Right ventricle myocardium superior (tissue), 1 donor: ENCODE results near the gene LMO7. TPM values are rescaled to one million over a fixed set of nuclear protein-coding genes. Genes with fewer than 3 reads are reported as not detected.

Source experiments
- ATAC-seq: fragments of 200-7000 bp; cut with Tn5 transposase; one replicate; pipeline ENCODE4 v1.9.1; 2020; ENCODE audit warnings: mild to moderate bottlenecking; ENCODE audit not compliant: poor library complexity
- DNase-seq: peaks from one replicate; pipeline ENCODE4 v3.0.0-alpha.2; 2020
- intact Hi-C: fragments of 100-400 bp; cut with DNase I; formaldehyde crosslinking; loops from one replicate; pipeline ENCODE4 v1.11.2; 2022
- total RNA-seq: library from RNA; stranded (reverse); fragmentation: NEBNext Ultra II Directional; extraction: Animal tissue kit (Norgen Biotek cat#: 25700); gene quantifications from one replicate; pipeline ENCODE4 v1.2.1, GENCODE V29; 2021
- donor health status: DM: no; HTN: yes; CAD: no; lungs with severe emphysema.

Gene LMO7
- total RNA-seq, 1 donor from 2014 or later = 440 TPM

- peak; percentile 37 for ATAC-seq
- intact Hi-C loops = loop anchor here (5.0 kb wide), 1 partner anchor 44 kb away; no protein-coding TSS in a partner anchor
- no peak for DNase-seq
These were observed 170.0 kb downstream of the LMO7 start for GRCh38 chr13:75806117-75806516.

DNA sequence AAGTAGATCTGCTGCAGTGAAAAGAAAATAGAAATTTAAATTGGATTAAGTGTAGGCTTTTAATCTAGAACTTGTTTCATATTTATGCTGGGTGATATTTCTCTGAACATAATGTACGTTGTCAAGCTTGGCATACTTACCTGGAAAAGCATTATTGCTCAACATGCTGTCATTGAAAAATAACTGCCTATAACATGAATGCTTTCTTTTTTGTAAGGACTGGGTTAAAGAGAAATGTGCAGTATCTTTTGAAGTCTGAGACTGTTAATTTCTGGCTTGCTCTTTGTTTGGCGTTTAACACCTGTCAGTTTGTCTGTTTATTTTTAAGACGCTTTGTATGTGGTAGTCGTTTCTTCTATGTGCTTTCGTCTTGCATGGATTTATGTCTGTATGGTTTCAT, 175.2 kb downstream of the LMO7 start:
- DNase-seq = no peak
- ATAC-seq = no peak
- intact Hi-C loops = loop anchor here (10.0 kb wide), 1 partner anchor 117 kb away; no protein-coding TSS in a partner anchor

DNA sequence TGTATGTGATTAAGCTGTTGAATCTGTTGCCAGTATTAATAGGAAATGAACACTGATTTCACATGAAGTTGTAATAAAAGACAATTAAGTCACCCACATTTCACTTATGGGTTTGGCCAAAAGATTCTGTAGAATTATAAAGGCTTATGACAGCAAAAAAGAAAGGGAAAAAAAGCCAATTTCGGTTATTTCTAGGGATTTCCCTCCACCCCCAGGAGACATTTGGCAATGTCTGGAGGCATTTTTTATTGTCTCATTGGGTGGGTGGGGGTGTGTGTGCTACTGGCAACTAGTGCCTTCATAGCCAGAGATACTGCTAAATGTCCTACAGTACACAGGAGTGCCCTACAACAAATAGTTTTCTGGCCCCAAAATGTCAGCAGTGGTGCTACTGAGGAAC, 175.7 kb downstream of the LMO7 start:
- ATAC-seq (no peak), DNase-seq (no peak)
- intact Hi-C loops = loop anchor here (10.0 kb wide), 1 partner anchor 117 kb away; no protein-coding TSS in a partner anchor

- peak; percentile 66 for ATAC-seq
- intact Hi-C loops = loop anchor here (10.0 kb wide), 1 partner anchor 118 kb away; no protein-coding TSS in a partner anchor
- DNase-seq = no peak
These were observed 176.6 kb downstream of the LMO7 start for GRCh38 chr13:75812751-75813181.

DNA sequence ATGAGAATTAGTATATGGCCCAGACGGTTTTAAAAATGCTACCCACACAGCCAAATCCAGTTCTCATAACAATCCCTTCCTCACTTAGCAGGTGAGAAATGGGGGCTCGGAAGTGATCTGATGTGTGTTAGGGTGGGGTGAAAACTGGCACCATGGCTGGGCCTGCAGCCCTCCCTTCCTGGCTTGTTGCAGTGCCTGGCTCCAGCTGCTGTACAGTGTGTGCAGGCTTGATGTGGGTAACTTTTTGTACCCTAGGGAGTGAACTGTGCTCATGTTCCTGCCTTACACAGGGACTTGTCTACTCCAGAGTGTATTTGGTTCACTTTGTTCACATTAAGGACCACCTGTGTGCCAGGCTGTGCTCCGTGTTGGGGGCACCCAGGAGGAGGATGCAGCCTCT, 177.2 kb downstream of the LMO7 start:
- intact Hi-C loops = loop anchor here (10.0 kb wide), 1 partner anchor 119 kb away; no protein-coding TSS in a partner anchor
- peak; percentile 49 for DNase-seq
- peak; percentile 82 for ATAC-seq

DNA sequence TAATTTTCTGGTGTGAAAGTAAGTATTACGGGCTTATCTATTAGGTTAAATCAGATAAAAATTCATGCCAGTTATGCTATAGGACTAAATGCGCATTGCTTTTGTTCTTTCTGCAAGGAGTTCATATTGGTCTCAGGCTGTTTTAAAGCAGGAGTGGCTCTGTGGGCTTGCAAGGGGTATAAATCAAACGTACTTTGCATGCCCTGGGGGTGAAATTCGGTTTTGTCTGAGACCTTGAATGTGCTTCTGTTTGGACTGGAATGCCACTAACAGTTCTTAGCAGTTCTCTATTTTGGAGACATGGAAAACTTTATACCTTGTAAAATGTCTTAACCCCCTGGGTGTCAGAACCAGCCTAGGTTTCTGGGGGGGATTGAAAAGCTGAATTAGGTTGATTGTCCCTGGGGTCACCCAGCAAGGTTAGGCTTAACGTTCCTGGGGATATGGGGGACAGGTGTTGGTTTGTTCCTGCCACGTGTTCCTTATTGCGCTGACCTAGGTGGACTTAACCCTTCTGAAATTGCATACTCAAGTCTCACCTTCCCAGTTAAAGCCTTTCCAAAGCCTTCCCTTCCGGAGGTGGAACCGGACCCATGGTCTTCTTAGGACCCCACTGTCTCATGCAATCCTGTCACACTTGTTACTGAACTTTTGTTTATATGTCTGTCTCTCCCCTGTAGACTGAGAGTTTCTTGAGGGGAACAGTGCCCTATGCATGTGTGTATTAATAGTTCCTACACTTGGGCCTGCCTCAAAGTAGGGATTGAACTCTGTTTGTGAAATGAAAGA, 182.2 kb downstream of the LMO7 start:
- ATAC-seq = peak; percentile 14
- DNase-seq = no peak
- intact Hi-C loops = loop anchor here (10.0 kb wide), 1 partner anchor 124 kb away; no protein-coding TSS in a partner anchor

- ATAC-seq (no peak), DNase-seq (no peak)
- intact Hi-C loops = loop anchor here (10.0 kb wide), 1 partner anchor 124 kb away; no protein-coding TSS in a partner anchor
These were observed 182.8 kb downstream of the LMO7 start for GRCh38 chr13:75818968-75819225.

DNA sequence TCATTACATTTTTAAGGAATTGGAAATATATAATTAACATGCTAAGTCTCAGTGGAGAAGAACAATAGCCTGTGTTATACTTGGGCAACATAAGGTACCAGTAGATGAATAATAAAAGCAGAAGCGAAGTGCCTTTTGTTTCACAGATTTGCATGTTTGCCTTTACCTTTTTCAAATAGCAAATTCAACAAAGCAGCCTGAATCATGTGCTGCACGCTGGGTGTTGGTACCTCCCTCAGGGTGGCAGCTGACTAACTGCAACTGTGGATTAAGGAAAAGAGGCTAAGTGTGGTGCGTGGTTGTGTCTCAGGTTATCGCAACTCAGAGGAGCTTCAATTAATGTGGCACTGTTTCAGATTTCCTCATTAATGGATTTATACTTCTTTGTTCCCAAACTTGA, 189.0 kb downstream of the LMO7 start:
- DNase-seq = no peak
- no peak for ATAC-seq
- intact Hi-C loops = no loop called here

DNA sequence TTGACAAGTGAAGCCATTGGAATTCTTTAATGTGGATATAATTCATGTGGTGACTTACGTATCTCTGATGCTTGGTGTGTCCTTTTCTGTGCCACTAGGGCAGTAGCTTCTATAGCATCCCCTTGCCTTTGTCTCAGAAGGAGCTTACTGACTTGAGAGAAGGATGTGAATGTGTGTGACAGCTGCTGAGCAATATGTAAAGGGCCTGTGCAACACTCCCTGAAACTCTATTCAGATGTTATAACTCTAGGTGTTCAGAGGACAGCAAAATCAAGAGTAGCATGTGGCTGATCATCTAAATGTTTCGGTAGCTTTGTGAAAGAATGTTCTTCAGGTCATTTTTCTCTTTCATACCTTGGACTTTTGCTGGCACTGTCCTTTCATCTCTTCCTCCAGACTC, 189.5 kb downstream of the LMO7 start:
- intact Hi-C loops = no loop called here
- no peak for DNase-seq
- ATAC-seq = no peak

DNA sequence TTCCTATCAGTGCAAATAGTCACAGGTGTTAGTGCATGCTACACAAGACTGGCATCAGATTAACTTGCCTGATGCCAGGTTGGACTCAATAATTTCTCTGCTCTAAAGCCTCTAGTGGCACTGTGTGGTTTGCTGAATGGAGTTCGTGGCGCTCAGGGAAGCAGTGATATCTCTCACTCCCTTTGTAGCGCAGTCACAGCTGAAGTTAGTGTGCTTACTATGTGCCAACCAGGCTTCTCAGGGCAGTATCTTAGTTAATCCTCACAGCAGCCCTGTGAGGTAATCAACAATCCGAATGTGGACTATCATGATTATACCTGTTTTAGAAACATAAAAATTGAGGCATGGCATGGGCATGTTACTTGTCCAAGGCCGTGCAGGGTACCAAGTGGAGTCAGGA, 190.3 kb downstream of the LMO7 start:
- DNase-seq (no peak), ATAC-seq (peak; percentile 19)
- intact Hi-C loops = no loop called here

GRCh38 chr13:75829830-75830229, 193.7 kb downstream of the LMO7 start:
- intact Hi-C loops = no loop called here
- ATAC-seq (no peak), DNase-seq (no peak)

DNA sequence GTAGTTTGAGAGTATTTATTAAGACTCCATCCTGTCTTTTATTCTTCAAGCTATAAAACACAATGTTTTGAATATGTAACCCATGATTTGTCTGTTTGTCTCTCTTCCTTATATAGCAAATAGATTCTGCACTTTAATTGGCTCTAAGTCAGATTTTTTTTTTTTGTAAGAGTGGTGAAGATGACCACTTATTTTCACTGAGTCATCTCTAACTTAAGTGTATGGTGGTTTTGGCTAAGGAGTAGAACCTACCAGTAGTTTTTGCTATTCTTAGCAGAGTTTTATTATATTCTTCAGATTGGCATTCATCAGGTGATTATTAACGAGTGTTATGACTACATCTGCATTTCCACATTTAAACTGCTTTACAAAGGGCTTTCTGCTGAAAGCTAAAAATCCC, 194.7 kb downstream of the LMO7 start:
- intact Hi-C loops = no loop called here
- no peak for DNase-seq
- ATAC-seq = no peak

DNA sequence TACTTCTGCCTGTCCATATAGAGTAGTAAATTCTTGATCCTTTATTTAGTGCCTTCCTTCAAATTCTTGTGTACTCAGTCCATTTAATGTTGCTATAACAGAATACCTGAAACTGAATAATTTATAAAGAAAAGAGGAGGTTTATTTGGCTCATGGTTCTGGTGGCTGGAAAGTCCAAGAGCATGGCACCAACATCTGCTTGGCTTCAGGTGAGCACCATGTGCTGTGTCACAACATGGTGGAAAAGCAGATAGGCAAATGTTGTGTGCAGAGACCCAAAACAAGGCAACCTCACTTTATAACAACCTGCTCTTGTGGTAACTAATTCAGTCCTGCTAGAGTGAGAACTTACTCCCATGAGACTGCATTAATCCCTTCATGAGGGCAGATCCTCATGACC, 195.3 kb downstream of the LMO7 start:
- ATAC-seq (no peak), DNase-seq (no peak)
- intact Hi-C loops = no loop called here

DNA sequence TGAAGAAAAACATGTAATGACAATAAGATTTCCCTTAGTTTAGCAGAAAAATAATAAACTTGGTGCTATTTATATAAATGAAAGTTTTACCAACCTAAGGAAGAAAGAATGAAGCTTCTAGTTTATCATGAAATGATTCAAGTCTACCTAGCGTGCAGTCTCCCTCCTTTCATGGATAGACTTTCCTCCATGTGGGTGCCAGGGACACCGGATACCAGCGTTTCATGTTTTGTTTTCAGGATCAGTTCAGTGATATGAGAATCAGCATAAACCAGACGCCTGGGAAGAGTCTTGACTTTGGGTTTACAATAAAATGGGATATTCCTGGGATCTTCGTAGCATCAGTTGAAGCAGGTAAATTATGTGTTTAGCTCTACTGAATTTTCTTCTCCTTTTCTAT, 196.7 kb downstream of the LMO7 start:
- ATAC-seq (no peak), DNase-seq (no peak)
- intact Hi-C loops = no loop called here

DNA sequence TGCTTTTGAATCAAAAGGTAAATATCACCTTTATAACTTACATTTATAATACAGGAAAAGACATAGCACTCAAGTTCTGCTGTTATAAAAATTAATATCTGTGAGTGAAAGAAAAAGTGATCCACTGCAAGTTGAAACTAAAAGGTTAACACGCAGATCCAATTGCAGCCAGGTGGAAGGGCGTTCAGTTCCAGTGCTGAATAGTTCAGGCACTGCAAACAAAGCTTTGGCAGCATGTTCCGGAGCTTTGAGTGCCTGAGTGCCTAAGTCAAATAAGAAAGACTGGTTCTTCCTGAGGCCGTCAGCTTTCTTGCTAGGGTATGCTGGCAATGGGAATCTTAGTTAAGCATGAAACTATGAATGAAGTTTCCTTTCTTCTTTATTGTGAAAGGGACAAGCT, 200.3 kb downstream of the LMO7 start:
- intact Hi-C loops = no loop called here
- peak; percentile 63 for ATAC-seq

GRCh38 chr13:75838366-75839005, 202.4 kb downstream of the LMO7 start:
- DNase-seq = no peak
- ATAC-seq = no peak
- intact Hi-C loops = no loop called here

More for the DNA sequence above, 200.3 kb downstream of the LMO7 start:
- DNase-seq = no peak

DNA sequence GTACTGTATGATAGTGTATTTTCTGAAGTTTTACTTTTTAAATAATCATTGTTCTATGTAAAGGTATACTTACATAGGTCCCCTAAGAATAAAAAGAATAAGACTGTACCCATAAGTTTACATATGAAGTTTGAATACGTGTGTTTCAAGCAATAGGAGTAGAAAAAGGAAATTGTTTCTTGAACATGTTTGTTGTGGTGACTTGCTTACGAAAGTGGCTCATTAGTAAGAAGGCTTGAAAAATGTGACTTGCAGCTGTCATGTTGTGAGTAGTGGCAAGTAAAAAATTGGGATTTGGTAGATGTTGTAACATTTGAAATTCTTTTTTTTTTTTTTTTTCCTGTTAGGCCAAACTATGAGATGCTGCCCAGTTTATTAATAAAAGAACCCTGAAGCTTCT, 203.3 kb downstream of the LMO7 start:
- DNase-seq = no peak
- intact Hi-C loops = no loop called here
- no peak for ATAC-seq

GRCh38 chr13:75841905-75842304, 205.8 kb downstream of the LMO7 start:
- intact Hi-C loops = no loop called here
- DNase-seq = no peak
- ATAC-seq = no peak

DNA sequence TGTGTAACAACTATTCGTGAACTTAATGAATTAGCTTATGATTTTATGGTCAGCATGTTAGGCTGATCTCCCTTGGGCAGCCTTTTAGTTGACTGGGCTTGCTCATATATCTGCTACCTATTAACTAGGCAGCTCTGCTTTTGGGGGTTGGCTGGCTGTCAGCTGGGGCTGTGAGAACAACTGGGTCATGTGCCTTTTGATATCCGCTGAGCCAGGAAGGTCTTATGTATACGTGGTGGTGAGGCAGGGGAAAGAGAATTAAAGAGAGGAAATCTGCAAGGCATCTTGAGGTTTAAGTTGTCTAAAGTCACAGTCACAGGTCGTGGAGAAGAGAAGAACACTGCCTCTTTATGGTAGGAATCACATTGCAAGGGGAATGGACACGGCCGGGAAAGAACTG, 206.9 kb downstream of the LMO7 start:
- peak; percentile 46 for ATAC-seq
- DNase-seq = no peak
- intact Hi-C loops = no loop called here

GRCh38 chr13:75843991-75844390, 207.9 kb downstream of the LMO7 start:
- intact Hi-C loops = no loop called here
- ATAC-seq (no peak), DNase-seq (no peak)
